Lung (tissue), 12 donors: ENCODE results near the gene SLC22A14. TPM values are rescaled to one million over a fixed set of nuclear protein-coding genes. Genes with fewer than 3 reads are reported as not detected.

ENCODE experiments used
- ATAC-seq: fragments of 200-7000 bp; cut with Tn5 transposase; one replicate; pipeline ENCODE4 v1.9.1; 2020; ENCODE audit warnings: moderate number of reproducible peaks; ENCODE audit not compliant: insufficient read depth, low FRiP score
- DNase-seq, 3 donors: peaks; one replicate each; pipeline ENCODE4 v3.0.0-alpha.2; 2013 to 2017
- H3K27ac ChIP-seq, 2 donors: one replicate each; pipeline ENCODE4 v1.5.1; 2013; ENCODE audit warnings: mild to moderate bottlenecking in 2 of 2, moderate library complexity in 2 of 2, control low read depth in 1 of 2, inconsistent platforms in 1 of 2, low read depth in 1 of 2, low read length in 1 of 2
- H3K27me3 ChIP-seq, 3 donors: one replicate each; pipeline ENCODE4 v1.5.1; 2013; ENCODE audit warnings: low read length in 2 of 3; ENCODE audit not compliant: control insufficient read depth in 3 of 3, insufficient read depth in 3 of 3
- H3K36me3 ChIP-seq, 4 donors: one replicate each; pipeline ENCODE4 v1.5.1; 2013; ENCODE audit warnings: low read length in 4 of 4, mild to moderate bottlenecking in 1 of 4, moderate library complexity in 1 of 4; ENCODE audit not compliant: control insufficient read depth in 4 of 4, insufficient read depth in 4 of 4
- H3K4me1 ChIP-seq, 5 donors: one replicate each; pipeline ENCODE4 v1.5.1; 2013; ENCODE audit warnings: low read length in 5 of 5, mild to moderate bottlenecking in 2 of 5, moderate library complexity in 1 of 5; ENCODE audit not compliant: control insufficient read depth in 5 of 5, insufficient read depth in 5 of 5
- H3K4me3 ChIP-seq: one replicate; pipeline ENCODE4 v1.5.1; 2013; ENCODE audit warnings: mild to moderate bottlenecking, control low read depth, moderate library complexity
- H3K9ac ChIP-seq, 2 donors: one replicate each; pipeline ENCODE4 v1.5.1; 2013; ENCODE audit warnings: low read length in 2 of 2, control low read depth in 1 of 2; ENCODE audit not compliant: insufficient read depth in 1 of 2
- H3K9me3 ChIP-seq, 4 donors: one replicate each; pipeline ENCODE4 v1.5.1; 2013; ENCODE audit warnings: low read length in 3 of 4, mild to moderate bottlenecking in 1 of 4, moderate library complexity in 1 of 4; ENCODE audit not compliant: control insufficient read depth in 4 of 4, insufficient read depth in 3 of 4
- WGBS, 2 donors: extraction: QIAGEN DNeasy Blood & Tissue Kit; methylation state at CpG; one replicate each; pipeline ENCODE4 v1.1.7; 2013; 5-methylcytosine and 5-hydroxymethylcytosine counted together
- polyA plus RNA-seq, 2 donors: library from polyadenylated mRNA; stranded (reverse); fragments of 200-250 nt; gene quantifications; one replicate each; pipeline ENCODE4 v1.2.1, GENCODE V29; 2013
- total RNA-seq, 2 donors: library from RNA; depleted of rRNA in 1 of 2; stranded (reverse); fragments of >200 nt in 1 of 2; gene quantifications; one replicate each; pipeline ENCODE4 v1.2.1, GENCODE V29; 2014 to 2021
- TF ChIP-seq, protein P1 (sequence below): IDR thresholded peaks from 2 replicates; pipeline ENCODE4 v1.5.1; 2012; ENCODE audit warnings: mild to moderate bottlenecking; ENCODE audit errors: control extremely low read depth, extremely low read depth
- donor health status: control.
- donor health status: control.
- donor health status: Bipolar disorder and iron deficiency.
- donor health status: healthy.
- donor health status: DM: yes; HTN: yes; CAD: no.

Gene SLC22A14
- total and polyA plus RNA-seq, 4 donors: 0.06 to 0.07 TPM; not detected in 2

DNA sequence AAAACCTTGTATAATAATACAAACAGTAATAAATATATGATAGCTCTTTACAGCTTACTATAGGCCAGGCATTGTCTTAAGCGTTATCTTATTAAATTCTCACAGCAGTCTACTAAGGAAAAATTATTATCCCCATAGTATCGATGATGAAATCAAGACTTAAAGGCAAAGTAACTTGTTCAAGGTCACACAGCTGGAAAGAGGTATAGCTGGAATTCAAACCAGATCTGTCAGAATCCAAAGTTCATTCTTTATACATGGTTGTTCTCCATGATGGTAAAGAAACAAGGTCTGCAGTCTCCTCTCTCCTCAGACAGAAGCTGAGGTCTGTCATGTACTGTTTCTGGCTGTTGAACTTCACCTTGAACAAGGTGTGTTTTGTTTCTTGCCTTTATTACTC lies 31.9 kb upstream of the SLC22A14 start:
- peaks cover 0 to 8% (median 0%) of the 10 kb centered on the region in 5 donors for H3K4me1 ChIP-seq
- DNase-seq (no peak), ATAC-seq (no peak)
- no peaks in the 10 kb centered on the region for H3K9me3 ChIP-seq
- whole genome bisulfite sequencing, 2 donors: 95 to 99% methylated on average over 2 of the region's 2 CpGs
- H3K9ac ChIP-seq: no peak overlapping the region
- no peaks in the 10 kb centered on the region for H3K27me3 ChIP-seq
- TF ChIP-seq, protein P1, sequence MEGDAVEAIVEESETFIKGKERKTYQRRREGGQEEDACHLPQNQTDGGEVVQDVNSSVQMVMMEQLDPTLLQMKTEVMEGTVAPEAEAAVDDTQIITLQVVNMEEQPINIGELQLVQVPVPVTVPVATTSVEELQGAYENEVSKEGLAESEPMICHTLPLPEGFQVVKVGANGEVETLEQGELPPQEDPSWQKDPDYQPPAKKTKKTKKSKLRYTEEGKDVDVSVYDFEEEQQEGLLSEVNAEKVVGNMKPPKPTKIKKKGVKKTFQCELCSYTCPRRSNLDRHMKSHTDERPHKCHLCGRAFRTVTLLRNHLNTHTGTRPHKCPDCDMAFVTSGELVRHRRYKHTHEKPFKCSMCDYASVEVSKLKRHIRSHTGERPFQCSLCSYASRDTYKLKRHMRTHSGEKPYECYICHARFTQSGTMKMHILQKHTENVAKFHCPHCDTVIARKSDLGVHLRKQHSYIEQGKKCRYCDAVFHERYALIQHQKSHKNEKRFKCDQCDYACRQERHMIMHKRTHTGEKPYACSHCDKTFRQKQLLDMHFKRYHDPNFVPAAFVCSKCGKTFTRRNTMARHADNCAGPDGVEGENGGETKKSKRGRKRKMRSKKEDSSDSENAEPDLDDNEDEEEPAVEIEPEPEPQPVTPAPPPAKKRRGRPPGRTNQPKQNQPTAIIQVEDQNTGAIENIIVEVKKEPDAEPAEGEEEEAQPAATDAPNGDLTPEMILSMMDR: no peak
- no peak overlapping the region for H3K4me3 ChIP-seq
- H3K36me3 ChIP-seq: peaks cover 14 to 48% (median 25%) of the 10 kb centered on the region in 4 donors
- no peak overlapping the region for H3K27ac ChIP-seq

DNA sequence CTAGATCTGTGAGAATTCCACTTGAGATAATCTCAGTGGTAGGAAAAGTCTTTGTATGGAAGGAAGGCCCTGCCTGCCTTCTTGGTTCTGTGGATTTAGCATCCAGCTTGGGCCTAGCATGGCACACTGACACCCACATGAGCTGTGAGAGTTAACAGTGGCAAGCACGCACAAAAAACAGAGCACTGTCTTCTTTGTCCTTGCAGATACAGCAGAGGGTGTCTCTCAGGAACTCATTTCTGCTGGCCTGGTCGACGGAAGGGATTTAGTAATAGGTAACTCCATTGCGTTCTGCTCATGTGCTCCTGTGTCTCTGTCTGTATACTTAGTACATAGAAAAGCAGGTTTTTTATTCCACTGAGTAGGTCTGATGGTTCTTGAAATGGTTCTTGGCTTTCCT lies 30.9 kb upstream of the SLC22A14 start:
- H3K9ac ChIP-seq: no peak overlapping the region
- WGBS, 2 donors: 93 to 95% methylated on average over 4 of the region's 4 CpGs
- H3K4me3 ChIP-seq: no peak overlapping the region
- DNase-seq: no peak
- TF ChIP-seq, protein P1: no peak
- H3K27ac ChIP-seq: no peak overlapping the region
- H3K27me3 ChIP-seq: no peaks in the 10 kb centered on the region
- peaks cover 0 to 8% (median 0%) of the 10 kb centered on the region in 5 donors for H3K4me1 ChIP-seq
- peaks cover 10 to 45% (median 21%) of the 10 kb centered on the region in 4 donors for H3K36me3 ChIP-seq
- ATAC-seq: no peak
- no peaks in the 10 kb centered on the region for H3K9me3 ChIP-seq

DNA sequence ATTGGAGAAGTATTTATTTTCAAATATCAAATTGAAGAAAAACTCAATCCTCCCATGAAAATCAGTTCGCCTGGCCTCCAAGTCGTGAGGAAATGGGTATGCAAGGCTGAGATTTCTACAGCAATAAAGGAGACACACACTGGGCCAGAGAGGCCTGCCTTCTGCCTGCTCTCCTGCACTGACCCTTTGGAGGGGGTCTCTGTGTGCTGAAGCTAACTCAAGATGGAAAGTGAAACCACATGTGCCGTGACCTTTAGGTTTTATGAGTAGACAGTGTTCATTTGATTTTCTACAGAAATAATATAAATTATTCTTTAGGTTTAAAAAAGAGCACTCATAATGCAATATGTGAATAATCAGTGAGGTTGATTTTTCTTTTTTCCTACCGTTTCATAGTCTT lies 28.4 kb upstream of the SLC22A14 start:
- H3K4me1 ChIP-seq: no peaks in the 10 kb centered on the region
- no peak overlapping the region for H3K4me3 ChIP-seq
- H3K36me3 ChIP-seq: peaks cover 5 to 34% (median 15%) of the 10 kb centered on the region in 4 donors
- no peak for ATAC-seq
- H3K27me3 ChIP-seq: no peaks in the 10 kb centered on the region
- TF ChIP-seq, protein P1: no peak
- DNase-seq: no peak
- no peak overlapping the region for H3K9ac ChIP-seq
- no peak overlapping the region for H3K27ac ChIP-seq
- no peaks in the 10 kb centered on the region for H3K9me3 ChIP-seq
- WGBS, 2 donors: 92 to 94% methylated on average over 4 of the region's 4 CpGs

DNA sequence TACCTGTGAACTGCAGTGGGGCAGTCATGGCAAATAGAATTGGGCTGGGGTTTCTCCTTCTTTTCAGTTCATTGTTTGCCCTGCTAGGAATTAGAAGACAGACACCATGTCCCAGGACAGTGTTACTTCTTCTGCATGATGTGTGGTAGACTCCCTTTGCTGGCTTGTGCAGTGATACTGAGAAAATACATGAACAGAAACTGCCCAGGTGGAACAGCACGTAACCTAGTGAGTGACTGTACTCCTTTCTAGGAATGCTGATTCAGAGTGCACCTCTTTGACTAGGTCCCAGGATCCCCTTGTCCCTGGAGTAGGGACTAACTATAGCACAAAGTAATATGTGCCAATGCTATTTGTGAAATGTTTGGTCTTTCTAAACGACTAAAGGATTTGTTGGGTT lies 27.2 kb upstream of the SLC22A14 start:
- Histone ChIP-seq H3K27ac (no peak overlapping the region), H3K27me3 (no peaks in the 10 kb centered on the region), H3K9ac (no peak overlapping the region), H3K4me3 (no peak overlapping the region), H3K36me3 (peaks cover 5 to 32% (median 15%) of the 10 kb centered on the region in 4 donors), H3K9me3 (no peaks in the 10 kb centered on the region), H3K4me1 (no peaks in the 10 kb centered on the region)
- WGBS, 2 donors: 88% methylated on average over 2 of the region's 2 CpGs
- no peak for DNase-seq
- TF ChIP-seq, protein P1: no peak
- no peak for ATAC-seq
